GM18868 (cell line): ENCODE measurements around the gene ADD3.

Experiments used
- ATAC-seq: cut with Tn5 transposase; IDR thresholded peaks from one replicate; pipeline ENCODE4 v1.9.1; 2021; ENCODE audit warnings: mild to moderate bottlenecking, moderate library complexity; ENCODE audit not compliant: unreplicated experiment

The ADD3 gene

DNA sequence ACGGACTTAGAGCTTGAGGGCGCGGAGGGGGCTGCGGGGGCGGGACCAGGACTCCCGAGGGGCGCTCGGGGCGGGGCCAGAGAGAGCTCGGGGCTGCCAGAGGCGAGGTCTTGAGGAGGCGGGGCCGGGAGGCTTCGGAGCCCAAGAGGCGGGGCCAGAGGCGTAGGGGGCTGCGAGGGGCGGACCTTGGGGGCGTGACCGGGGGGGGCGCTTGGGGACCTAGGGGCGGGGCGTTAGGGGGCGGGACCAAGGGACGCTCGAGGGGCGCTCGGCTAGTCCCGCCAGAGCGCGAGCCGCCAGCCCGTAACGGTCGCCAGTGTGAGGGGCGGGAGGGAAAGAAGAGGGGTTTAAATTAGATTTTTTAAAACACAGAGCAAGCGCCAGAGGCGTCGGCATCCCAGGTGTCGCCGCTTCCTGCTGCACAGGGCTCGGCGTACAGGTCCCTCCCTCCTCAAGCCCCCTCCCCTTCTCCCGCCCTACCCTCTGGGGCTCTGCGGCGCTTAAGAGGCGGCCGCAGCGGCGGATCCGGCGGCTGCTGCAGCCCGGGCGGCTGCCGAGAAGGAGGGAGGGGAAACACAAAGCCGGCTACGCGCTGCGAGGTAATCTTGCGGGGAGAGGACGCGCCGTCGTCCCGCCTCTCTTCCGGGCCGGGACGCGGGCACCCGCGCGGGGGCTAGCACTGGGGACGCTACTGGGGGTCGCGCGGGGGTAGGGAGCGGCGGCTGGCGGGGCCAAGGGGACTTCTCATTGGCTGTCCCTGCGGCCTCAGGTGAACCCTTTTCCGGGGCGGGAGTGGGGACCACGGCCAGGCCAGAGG is at the start of gene ADD3:
ADD3 (plus strand) TSS at position 284 of the 817 bp plus-strand sequence. CDS start 92,670 bp downstream, outside the sequence.
- ATAC-seq, result peak; percentile 53

- ATAC-seq, result no peak
Observed at GRCh38 chr10:109958059-109958458, 49.7 kb upstream of the ADD3 start.

GRCh38 chr10:109959259-109960145 is 48.3 kb upstream of the ADD3 start:
- no peak for ATAC-seq

- no peak for ATAC-seq
Observed at GRCh38 chr10:109960682-109961081, 47.1 kb upstream of the ADD3 start.

DNA sequence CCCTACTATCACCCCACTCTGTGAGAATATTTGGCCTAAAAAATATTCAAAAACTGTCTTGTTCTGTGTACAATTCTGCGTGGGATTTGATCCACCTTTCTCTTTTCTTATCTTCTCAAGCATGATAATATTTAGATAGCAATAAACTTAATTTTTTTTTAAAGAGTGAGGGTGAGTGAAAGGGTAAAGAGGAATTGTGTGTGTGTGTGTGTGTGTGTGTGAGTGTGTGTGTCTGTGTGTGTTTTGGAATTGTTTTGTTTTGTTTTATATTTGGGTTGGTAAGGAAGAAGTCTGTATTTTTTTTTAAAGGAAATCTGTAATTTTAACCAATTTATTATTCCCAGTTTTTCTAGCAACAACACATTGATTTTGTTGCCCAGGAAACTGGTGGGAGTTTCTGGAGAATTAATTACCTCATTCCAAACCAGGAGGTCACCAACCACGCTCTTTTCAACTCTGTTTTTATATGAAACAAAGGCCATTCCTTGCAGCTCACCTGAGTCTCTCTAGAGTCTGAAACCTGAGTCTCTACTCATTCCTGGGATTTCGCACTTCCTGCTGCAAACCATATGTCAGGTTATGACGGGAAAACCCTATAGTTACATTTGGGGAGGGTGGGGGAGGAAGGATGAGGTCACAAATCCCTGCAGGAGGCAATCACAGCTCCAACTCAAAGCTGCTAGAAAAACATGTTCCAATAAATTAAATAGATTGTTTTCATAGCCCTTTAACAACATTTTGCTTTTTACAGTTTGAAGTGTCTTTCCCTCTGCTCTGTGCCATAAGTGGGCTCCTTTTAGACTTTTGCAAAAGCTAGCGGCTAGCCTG is 46.4 kb upstream of the ADD3 start:
- no peak for ATAC-seq

DNA sequence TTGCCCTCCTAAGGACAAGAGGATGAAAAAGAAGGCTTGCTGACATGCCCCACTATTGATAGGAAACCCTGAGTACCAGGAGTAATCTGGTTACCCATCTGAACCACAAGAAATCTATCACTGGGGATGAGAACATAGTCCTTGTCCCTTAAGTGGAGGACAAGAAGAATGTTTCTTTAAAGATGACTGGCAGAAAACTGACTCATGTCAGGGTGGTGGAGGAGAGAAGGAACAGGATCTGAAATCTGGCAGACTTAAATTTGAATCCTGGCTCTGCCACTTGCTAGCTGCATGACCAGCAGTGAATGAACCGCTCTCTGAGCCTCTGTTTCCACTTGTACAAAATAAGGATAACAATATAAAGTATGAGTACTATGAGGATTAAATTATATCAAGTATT is 45.5 kb upstream of the ADD3 start:
- no peak for ATAC-seq

DNA sequence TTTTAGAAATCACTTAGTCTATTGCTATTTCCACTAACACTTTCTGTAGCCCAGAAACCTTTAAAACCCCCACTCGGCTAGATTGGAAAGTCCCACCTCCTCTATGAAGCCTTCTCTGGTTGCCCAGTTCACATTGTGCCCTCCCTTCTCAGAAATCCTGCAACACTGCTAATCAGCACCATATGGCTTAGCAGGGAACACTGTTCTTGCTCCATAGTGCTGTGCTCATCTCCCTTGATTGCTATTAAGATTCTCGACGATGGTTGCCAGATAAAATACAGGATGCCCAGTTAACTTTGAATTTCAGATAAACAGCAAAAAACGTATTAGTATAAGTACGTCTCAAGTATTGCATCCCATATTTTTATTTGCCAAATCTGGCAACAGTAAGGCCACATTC is 44.3 kb upstream of the ADD3 start:
- no peak for ATAC-seq

DNA sequence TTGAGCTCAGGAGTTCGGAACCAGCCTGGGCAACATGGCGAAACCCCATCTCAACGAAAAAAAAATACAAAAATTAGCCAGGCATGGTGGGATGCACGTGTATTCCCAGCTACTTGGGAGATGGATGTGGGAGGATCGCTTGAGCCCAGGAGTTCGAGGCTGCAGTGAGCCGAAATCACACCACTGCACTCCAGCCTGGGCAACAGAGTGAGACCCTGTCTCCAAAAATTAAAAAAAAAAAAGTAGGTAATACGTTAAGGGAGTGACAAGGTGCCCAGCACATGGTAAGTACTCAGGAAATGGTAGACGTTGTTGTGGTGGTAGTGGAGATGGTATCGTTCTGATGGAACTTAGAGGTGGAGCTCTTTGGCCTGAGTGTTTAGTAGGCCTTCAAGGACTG is 43.5 kb upstream of the ADD3 start:
- ATAC-seq, result no peak

GRCh38 chr10:109966961-109967738 is 40.6 kb upstream of the ADD3 start:
- ATAC-seq, result no peak

GRCh38 chr10:109967739-109968088 is 40.1 kb upstream of the ADD3 start:
- ATAC-seq, result no peak

DNA sequence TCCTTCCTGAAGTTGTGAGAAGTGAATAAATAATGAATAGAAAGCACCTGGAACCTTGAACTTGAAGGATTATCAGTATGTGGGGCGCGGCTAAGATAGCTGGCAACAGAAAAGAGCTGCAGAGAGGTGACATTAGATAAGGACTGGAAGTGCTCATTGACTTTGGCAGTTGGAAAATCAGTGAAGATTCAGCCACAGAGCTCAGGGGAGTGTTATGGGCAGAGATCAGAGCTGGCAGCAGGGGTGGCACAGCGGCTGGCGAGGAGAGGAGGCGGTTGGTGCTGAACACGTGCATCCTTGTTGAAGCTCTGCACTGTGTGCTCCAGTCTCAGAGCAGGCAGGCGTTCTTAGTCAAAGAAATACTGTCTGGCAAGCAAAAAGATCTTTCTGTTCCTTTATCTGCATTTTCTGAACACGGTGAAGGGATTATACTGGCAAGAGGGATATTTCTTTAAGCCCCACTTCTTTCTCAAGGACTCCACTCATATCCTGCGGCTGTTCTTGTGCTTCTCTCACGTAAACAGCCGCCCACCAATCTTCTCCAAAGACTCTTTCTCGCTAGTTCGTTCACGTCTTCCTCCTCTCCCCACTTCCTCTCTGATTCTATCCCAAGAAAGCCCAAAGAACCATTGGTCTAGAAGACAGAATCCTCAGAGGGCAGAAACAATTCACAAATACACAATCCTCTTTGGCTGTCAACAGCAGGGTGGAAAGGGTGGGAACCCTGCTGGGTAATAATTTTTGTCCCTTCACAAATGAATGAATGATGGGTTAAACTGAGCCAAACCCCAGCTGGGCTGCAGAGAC is 38.6 kb upstream of the ADD3 start:
- no peak for ATAC-seq

DNA sequence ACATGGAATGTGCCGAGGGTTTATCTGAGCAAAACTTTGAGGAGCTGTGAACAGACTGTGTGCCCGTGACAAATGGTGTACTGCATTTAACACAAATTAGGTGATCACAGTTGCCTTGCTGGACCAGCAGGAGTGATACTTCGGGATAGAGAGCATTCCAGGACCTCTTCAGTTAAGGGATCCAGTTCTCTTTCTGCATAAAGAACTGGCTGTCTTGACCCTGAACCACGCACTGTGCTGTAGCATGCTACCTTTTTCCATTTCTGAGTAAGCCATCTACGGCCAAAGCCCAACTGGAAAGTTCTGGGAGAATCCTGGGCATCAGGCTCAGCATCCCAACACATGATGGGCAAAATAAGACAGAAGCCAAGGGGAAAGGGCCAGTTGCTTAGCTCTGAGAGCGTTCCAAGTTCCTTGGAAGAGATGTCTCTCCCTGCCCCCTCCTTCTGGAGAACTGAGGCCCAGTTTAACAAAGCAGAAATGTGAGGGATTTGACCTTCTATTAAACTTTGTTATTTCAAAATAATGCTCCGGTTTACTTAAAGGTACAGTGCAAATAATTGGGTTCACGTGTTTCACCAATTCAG is 37.9 kb upstream of the ADD3 start:
- no peak for ATAC-seq

DNA sequence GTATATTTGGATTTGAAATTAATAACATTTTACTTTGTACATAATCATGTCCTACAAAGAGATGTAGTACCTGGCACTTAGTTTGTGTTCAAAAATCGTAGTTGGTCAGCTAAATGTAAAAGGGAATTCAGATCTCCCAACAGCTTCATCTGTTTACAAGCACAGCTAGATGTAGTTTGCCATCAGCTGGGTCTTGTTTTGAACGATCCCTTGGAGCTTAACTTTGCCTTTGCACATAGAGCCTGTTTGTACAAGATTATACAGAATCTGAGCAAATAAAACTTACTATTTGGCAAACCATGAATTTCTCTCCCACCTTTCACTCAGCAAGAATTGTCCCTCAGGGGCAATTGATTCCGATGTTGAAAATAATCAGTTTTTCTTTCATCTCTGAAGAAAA is 36.1 kb upstream of the ADD3 start:
- ATAC-seq, result no peak

- ATAC-seq, result no peak
Observed at GRCh38 chr10:109972372-109973001, 35.3 kb upstream of the ADD3 start.

DNA sequence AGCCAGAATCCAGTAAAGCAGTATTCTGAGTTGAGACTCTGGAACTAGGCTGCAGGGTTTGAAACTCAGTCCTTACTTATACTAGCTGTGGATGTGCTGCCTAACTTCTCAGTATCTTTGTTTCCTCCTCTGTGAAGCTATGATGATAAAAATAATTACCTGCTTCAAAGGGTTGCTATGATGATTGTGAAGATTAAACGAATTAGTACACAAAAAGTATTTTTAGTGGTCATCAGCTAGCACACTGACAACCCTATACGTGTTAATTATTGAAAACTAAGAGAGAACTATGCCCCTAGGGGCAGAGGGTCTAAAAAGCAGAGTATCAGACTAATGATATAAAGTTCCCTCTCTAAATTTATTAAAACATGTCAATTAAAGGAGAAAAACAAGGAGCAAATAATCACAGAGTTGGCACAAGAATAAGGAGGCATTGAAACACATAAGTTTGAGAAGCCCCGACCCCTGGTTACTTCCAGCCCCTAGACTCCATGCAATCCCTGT is 34.4 kb upstream of the ADD3 start:
- no peak for ATAC-seq

- ATAC-seq, result no peak
Observed at GRCh38 chr10:109974504-109975191, 33.1 kb upstream of the ADD3 start.

DNA sequence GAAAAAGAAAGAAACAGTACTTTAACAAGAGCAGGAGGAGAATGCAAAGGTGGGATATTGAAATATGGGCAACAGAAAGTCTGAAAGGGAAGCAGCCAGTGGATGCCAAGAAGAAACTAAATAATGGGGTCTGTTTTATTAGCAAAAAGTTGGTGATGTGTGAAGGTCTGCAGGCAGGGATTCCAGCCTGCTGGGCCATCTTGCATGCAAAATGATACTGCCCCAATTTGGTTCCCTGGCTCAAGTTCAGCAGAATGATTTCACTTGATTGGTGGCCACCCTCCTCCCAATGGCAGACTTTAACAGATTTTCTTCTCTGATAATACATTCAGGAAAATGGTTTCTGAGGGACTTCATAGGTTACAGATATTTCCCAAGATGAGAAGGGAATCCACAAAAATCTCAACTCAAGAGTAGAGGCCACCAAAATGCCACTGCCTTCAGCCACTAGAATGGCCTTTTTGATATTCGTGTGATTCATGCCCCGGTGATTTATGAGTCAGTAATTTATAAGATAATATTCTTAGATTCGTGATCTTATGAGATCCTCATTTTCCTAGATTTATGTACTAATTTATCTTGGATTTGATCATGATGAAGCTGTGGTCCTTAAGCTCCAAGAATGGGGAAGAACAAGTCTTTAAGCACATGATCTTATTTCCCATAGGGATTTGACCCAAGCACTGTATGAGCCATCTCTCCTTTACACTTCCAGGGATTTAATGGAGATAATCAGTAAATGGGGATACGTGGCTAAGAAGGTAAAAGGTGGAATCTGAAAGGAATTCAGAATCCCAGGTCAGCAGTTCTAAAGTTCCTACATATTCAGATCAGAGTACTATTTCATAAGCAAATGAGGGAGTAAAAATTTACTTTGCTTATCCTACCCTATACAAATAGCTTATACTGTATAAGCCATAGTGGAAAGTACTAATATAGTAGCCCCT is 32.3 kb upstream of the ADD3 start:
- no peak for ATAC-seq
